K562 (cell line): ENCODE results near the gene LCN12. TPM values are rescaled to one million over a fixed set of nuclear protein-coding genes. Genes with fewer than 3 reads are reported as not detected.

Experiments used
- ARID2 ChIP-seq: fragments of 450-650 bp; IDR thresholded peaks from 2 replicates; pipeline ENCODE4 v1.6.1; 2017; ENCODE audit warnings: antibody characterized with exemption, mild to moderate bottlenecking
- BDP1 ChIP-seq: IDR thresholded peaks from 3 replicates; pipeline ENCODE4 v1.6.1; 2011; ENCODE audit not compliant: insufficient read length, insufficient read depth
- FOXJ2 ChIP-seq: fragments of 200-800 bp; sonication (Bioruptor generic); IDR thresholded peaks from 2 replicates; pipeline ENCODE4 v1.6.1; 2016; ENCODE audit warnings: missing genetic modification characterization, missing compliant biosample characterization
- HCFC1 ChIP-seq: IDR thresholded peaks from 2 replicates; pipeline ENCODE4 v1.6.1; 2012; ENCODE audit warnings: low read depth, low read length, improper control_type of control experiment
- IFI16 ChIP-seq: fragments of 250-450 bp; sonication (Bioruptor Pico); IDR thresholded peaks from 2 replicates; pipeline ENCODE4 v2.1.2; 2022; ENCODE audit warnings: mild to moderate bottlenecking, inconsistent platforms
- JUND ChIP-seq, 2 experiments: IDR thresholded peaks; 2 replicates in 1 of 2; 3 replicates in 1 of 2; pipeline ENCODE4 v1.6.1; 2011; ENCODE audit warnings: borderline replicate concordance in 2 of 2, low read depth in 2 of 2, low read length in 2 of 2, improper control_type of control experiment in 1 of 2, missing biosample characterization in 1 of 2, missing genetic modification characterization in 1 of 2, missing genetic modification reagents in 1 of 2
- KDM1A ChIP-seq, 2 experiments: fragments of 450-650 bp; IDR thresholded peaks; 2 replicates each; pipeline ENCODE4 v1.6.1; 2016; ENCODE audit warnings: mild to moderate bottlenecking in 2 of 2
- LEF1 ChIP-seq: fragments of 450-650 bp; IDR thresholded peaks from 2 replicates; pipeline ENCODE4 v1.6.1; 2016; ENCODE audit warnings: mild to moderate bottlenecking
- MEF2D ChIP-seq: conservative IDR thresholded peaks from 2 replicates; pipeline ENCODE4 v1.6.1; 2016; ENCODE audit warnings: low read depth, missing genetic modification characterization, missing compliant biosample characterization
- NFIC ChIP-seq: fragments of 450-650 bp; IDR thresholded peaks from 2 replicates; pipeline ENCODE4 v1.6.1; 2017; ENCODE audit warnings: mild to moderate bottlenecking, inconsistent platforms
- NR2C1 ChIP-seq, 2 experiments: fragments of 450-650 bp; IDR thresholded peaks; 2 replicates each; pipeline ENCODE4 v1.6.1; 2017; ENCODE audit warnings: mild to moderate bottlenecking in 2 of 2, antibody characterized with exemption in 1 of 2, inconsistent platforms in 1 of 2, missing compliant biosample characterization in 1 of 2, missing genetic modification characterization in 1 of 2
- PHB ChIP-seq: fragments of 250-450 bp; sonication (Bioruptor Pico); IDR thresholded peaks from 2 replicates; pipeline ENCODE4 v1.5.0; 2021
- POLR2AphosphoS5 ChIP-seq: IDR thresholded peaks from 2 replicates; pipeline ENCODE4 v1.6.1; 2011; ENCODE audit warnings: mild to moderate bottlenecking, low read depth, low read length, moderate library complexity; ENCODE audit not compliant: control insufficient read depth, insufficient read depth
- SMAD4 ChIP-seq: fragments of 250-450 bp; sonication (Bioruptor Pico); conservative IDR thresholded peaks from 2 replicates; pipeline ENCODE4 v1.8.0; 2021; ENCODE audit warnings: inconsistent platforms, mild to moderate bottlenecking, moderate library complexity
- SP1 ChIP-seq: sonication (generic); formaldehyde crosslinking; IDR thresholded peaks from 2 replicates; pipeline ENCODE4 v1.8.1; 2022; ENCODE audit warnings: mild to moderate bottlenecking, missing genetic modification reagents
- SREBF2 ChIP-seq: sonication (generic); formaldehyde crosslinking; IDR thresholded peaks from 2 replicates; pipeline ENCODE4 v1.4.0; 2020; ENCODE audit warnings: mild to moderate bottlenecking, missing genetic modification reagents
- TAL1 ChIP-seq: fragments of 450-650 bp; IDR thresholded peaks from 2 replicates; pipeline ENCODE4 v1.6.1; 2016; ENCODE audit warnings: mild to moderate bottlenecking
- TRIM24 ChIP-seq, 2 experiments: fragments of 450-650 bp; IDR thresholded peaks; 2 replicates each; pipeline ENCODE4 v1.6.1; 2016
- ZKSCAN3 ChIP-seq: fragments of 250-450 bp; sonication (Bioruptor Pico); IDR thresholded peaks from 2 replicates; pipeline ENCODE4 v1.4.0; 2020
- ZKSCAN8 ChIP-seq: fragments of 200-800 bp; sonication (Bioruptor generic); IDR thresholded peaks from 2 replicates; pipeline ENCODE4 v1.6.1; 2016; ENCODE audit warnings: missing genetic modification characterization, missing compliant biosample characterization
- polyA plus RNA-seq, 8 experiments: library from polyadenylated mRNA; depleted of rRNA in 4 of 8; stranded (reverse) in 5 of 8; unstranded in 3 of 8; fragments of >200 nt; fragmentation: Nextera tagmentation in 2 of 8; fragmentation: Illumina TruSeq in 1 of 8; extraction: Ambion mirVana in 2 of 8; extraction: Trizol in 1 of 8; gene quantifications; 2 replicates each; pipeline versions ENCODE4 v1.2.1 to v1.2.3, GENCODE V29; 2011 to 2014; ENCODE audit warnings: inconsistent platforms in 1 of 8, missing spikeins in 1 of 8
- total RNA-seq, 7 experiments: library from RNA; depleted of rRNA in 6 of 7; stranded (reverse); fragments of >200 nt in 6 of 7; fragmentation: Illumina TruSeq in 2 of 7; extraction: Trizol in 2 of 7; gene quantifications; 2 replicates each; pipeline versions ENCODE4 v1.2.1 to v1.2.3, GENCODE V29; 2011 to 2021; ENCODE audit warnings: low replicate concordance in 1 of 7
- TF ChIP-seq, protein P1 (sequence below): sonication (generic); formaldehyde crosslinking; IDR thresholded peaks from 2 replicates; pipeline ENCODE4 v1.8.1; 2023; ENCODE audit warnings: mild to moderate bottlenecking, missing genetic modification reagents
- TF ChIP-seq, protein P2 (sequence below): IDR thresholded peaks from 2 replicates; pipeline ENCODE4 v1.6.1; 2011; ENCODE audit warnings: borderline replicate concordance, low read depth, mild to moderate bottlenecking, moderate library complexity, low read length; ENCODE audit not compliant: insufficient read depth, poor library complexity, severe bottlenecking
- TF ChIP-seq, protein P3 (sequence below): sonication (generic); formaldehyde crosslinking; IDR thresholded peaks from 2 replicates; pipeline ENCODE4 v1.8.0; 2022; ENCODE audit warnings: missing genetic modification reagents, mild to moderate bottlenecking, borderline replicate concordance

The LCN12 gene
- total and polyA plus RNA-seq, 9 of the 15 experiments (the other 6 are each of a cell fraction or from before 2014, with no cell fraction given): 0.05 TPM; not detected in 8

DNA sequence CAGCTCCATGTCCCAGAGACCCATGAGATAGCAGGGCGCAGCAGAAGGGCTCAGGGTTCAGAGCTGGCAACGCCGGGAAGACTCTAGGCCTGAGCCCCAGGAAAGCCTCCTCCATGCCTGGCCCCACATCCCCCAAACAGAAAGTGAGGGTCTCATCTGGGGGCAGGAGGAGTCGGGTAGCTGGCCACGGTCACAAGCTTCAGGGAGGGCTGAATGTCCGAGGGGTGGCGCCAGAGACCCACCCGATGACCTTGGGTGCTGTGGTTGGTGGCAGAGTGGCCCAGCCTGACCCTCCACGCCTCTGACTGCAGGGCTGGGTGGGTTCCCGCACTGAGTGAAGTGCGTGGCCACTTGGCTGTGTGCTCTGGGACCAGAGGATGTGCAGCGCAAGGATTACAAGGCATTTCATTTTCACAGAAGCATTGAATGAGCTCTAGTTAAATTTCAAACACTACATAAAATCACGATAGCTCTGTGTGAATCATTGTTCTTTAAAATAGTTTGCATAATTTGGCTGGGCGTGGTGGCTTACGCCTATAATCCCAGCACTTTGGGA, 4.0 kb upstream of the LCN12 start (continued):
- TF ChIP-seq MEF2D (no peak), SREBF2 (CRISPR knock-in tag) (no peak), BDP1 (no peak), LEF1 (no peak), SMAD4 (CRISPR knock-in tag) (no peak), HCFC1 (0 out of 2 replicates have a peak, but pooled peaks have one; percentile 26), IFI16 (CRISPR knock-in tag) (no peak), POLR2AphosphoS5 (no peak), ARID2 (peak; percentile 52; the same call in 1 of the 2 replicates), FOXJ2 (tag) (no peak), ZKSCAN3 (CRISPR knock-in tag) (no peak), PHB (no peak), TRIM24 (IDR thresholded peaks at IDR 0.05) (no peak), TAL1 (no peak), NR2C1 (IDR thresholded peaks at IDR 0.05) (no peak), NR2C1 (tag; IDR thresholded peaks at IDR 0.05) (no peak), ZKSCAN8 (CRISPR knock-in tag) (no peak), NFIC (no peak), KDM1A (IDR thresholded peaks at IDR 0.05) (peak; percentile 66 to 80; a peak in 3 of 4 replicates), SP1 (0 out of 2 replicates have a peak, but pooled peaks have one; percentile 6), JUND (IDR thresholded peaks at IDR 0.05; ENCODE audit: borderline replicate concordance, low read depth, low read length) (0 out of 2 replicates have a peak, but pooled peaks have one; percentile 7), JUND (tag; IDR thresholded peaks at IDR 0.05; ENCODE audit: borderline replicate concordance, low read depth, low read length) (no peak; the same call in 2 of the 3 replicates)
- TF ChIP-seq, protein P1, sequence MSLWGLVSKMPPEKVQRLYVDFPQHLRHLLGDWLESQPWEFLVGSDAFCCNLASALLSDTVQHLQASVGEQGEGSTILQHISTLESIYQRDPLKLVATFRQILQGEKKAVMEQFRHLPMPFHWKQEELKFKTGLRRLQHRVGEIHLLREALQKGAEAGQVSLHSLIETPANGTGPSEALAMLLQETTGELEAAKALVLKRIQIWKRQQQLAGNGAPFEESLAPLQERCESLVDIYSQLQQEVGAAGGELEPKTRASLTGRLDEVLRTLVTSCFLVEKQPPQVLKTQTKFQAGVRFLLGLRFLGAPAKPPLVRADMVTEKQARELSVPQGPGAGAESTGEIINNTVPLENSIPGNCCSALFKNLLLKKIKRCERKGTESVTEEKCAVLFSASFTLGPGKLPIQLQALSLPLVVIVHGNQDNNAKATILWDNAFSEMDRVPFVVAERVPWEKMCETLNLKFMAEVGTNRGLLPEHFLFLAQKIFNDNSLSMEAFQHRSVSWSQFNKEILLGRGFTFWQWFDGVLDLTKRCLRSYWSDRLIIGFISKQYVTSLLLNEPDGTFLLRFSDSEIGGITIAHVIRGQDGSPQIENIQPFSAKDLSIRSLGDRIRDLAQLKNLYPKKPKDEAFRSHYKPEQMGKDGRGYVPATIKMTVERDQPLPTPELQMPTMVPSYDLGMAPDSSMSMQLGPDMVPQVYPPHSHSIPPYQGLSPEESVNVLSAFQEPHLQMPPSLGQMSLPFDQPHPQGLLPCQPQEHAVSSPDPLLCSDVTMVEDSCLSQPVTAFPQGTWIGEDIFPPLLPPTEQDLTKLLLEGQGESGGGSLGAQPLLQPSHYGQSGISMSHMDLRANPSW (CRISPR knock-in tag): no peak
- TF ChIP-seq, protein P2, sequence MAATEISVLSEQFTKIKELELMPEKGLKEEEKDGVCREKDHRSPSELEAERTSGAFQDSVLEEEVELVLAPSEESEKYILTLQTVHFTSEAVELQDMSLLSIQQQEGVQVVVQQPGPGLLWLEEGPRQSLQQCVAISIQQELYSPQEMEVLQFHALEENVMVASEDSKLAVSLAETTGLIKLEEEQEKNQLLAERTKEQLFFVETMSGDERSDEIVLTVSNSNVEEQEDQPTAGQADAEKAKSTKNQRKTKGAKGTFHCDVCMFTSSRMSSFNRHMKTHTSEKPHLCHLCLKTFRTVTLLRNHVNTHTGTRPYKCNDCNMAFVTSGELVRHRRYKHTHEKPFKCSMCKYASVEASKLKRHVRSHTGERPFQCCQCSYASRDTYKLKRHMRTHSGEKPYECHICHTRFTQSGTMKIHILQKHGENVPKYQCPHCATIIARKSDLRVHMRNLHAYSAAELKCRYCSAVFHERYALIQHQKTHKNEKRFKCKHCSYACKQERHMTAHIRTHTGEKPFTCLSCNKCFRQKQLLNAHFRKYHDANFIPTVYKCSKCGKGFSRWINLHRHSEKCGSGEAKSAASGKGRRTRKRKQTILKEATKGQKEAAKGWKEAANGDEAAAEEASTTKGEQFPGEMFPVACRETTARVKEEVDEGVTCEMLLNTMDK: peak; percentile 31
- TF ChIP-seq, protein P3, sequence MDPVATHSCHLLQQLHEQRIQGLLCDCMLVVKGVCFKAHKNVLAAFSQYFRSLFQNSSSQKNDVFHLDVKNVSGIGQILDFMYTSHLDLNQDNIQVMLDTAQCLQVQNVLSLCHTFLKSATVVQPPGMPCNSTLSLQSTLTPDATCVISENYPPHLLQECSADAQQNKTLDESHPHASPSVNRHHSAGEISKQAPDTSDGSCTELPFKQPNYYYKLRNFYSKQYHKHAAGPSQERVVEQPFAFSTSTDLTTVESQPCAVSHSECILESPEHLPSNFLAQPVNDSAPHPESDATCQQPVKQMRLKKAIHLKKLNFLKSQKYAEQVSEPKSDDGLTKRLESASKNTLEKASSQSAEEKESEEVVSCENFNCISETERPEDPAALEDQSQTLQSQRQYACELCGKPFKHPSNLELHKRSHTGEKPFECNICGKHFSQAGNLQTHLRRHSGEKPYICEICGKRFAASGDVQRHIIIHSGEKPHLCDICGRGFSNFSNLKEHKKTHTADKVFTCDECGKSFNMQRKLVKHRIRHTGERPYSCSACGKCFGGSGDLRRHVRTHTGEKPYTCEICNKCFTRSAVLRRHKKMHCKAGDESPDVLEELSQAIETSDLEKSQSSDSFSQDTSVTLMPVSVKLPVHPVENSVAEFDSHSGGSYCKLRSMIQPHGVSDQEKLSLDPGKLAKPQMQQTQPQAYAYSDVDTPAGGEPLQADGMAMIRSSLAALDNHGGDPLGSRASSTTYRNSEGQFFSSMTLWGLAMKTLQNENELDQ (CRISPR knock-in tag): no peak
- TF ChIP-seq, all 486 proteins: peak for 37
